Gastrocnemius medialis (tissue), 4 donors: ENCODE data around the gene IER5.

Experiments used
- POLR2A ChIP-seq, 2 donors: fragments of 450-650 bp; IDR thresholded peaks; one replicate each; pipeline ENCODE4 v1.6.1; 2017; ENCODE audit warnings: antibody characterized with exemption in 2 of 2, mild to moderate bottlenecking in 2 of 2, moderate library complexity in 2 of 2
- TF ChIP-seq, protein P1 (sequence below), 5 experiments: fragments of 450-650 bp in 3 of 5; fragments of 200-600 bp in 2 of 5; sonication (generic) in 2 of 5; IDR thresholded peaks in 4 of 5; conservative IDR thresholded peaks in 1 of 5; 1 replicate in 4 of 5; 2 replicates in 1 of 5; pipeline ENCODE4 v1.5.1; 2016 to 2019; ENCODE audit warnings: antibody characterized with exemption in 5 of 5, mild to moderate bottlenecking in 3 of 5, moderate library complexity in 3 of 5

GRCh38 chr1:181126289-181126688 is 37.8 kb downstream of the IER5 start:
- TF ChIP-seq, protein P1, sequence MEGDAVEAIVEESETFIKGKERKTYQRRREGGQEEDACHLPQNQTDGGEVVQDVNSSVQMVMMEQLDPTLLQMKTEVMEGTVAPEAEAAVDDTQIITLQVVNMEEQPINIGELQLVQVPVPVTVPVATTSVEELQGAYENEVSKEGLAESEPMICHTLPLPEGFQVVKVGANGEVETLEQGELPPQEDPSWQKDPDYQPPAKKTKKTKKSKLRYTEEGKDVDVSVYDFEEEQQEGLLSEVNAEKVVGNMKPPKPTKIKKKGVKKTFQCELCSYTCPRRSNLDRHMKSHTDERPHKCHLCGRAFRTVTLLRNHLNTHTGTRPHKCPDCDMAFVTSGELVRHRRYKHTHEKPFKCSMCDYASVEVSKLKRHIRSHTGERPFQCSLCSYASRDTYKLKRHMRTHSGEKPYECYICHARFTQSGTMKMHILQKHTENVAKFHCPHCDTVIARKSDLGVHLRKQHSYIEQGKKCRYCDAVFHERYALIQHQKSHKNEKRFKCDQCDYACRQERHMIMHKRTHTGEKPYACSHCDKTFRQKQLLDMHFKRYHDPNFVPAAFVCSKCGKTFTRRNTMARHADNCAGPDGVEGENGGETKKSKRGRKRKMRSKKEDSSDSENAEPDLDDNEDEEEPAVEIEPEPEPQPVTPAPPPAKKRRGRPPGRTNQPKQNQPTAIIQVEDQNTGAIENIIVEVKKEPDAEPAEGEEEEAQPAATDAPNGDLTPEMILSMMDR (IDR thresholded peaks at IDR 0.05 in 4 of 5, conservative IDR thresholded peaks at IDR 0.05 in 1 of 5), result no peak
- no peak for TF ChIP-seq POLR2A (IDR thresholded peaks at IDR 0.05)
